Stimulated activated CD8-positive, alpha-beta memory T cell treated with anti-CD3 and anti-CD28 coated beads, Interleukin-2, amount 100 ng/mL, for 1 hour (primary cell): ENCODE results near the gene IL1RAPL2.

ENCODE experiments used
- DNase-seq, 2 donors: peaks; one replicate each; pipeline ENCODE4 v3.0.0-alpha.2; 2020; ENCODE audit warnings: low read depth in 2 of 2

Gene IL1RAPL2

DNA sequence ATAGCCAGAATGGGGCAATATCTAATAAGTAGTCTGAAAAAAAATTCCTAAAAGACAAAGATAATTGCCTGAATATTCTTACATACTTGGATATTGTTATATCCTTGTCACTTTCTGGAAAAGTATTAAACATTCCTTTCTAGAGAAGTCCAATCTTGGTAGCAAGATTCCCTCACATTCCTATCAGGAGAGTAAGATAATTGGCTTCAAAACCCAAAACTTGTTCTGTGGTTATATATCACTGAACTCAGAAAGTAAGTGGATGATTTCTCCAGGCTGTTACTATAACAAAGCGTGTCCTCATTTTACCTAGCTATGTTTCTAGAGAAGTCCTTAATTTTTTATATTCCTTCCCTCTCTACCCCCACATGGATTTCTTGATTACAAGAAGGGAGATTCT lies 700.5 kb downstream of the IL1RAPL2 start:
- no peak for DNase-seq

DNA sequence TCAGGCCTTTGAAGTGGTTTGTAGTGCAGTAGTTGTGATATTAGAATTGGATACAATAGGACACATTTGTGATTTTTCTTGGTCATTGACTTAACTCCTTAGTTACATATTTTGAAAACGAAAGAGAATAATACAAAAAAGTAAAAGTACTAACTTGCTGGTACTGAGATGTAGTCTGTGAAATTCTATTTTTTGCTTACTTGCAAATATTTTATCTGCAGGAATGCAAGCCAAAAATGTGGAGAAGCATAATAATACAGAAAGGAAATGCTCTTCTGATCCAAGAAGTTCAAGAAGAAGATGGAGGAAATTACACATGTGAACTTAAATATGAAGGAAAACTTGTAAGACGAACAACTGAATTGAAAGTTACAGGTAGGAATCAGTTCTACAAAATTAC lies 701.2 kb downstream of the IL1RAPL2 start:
- DNase-seq: no peak

- no peak for DNase-seq
These were observed 703.4 kb downstream of the IL1RAPL2 start for GRCh38 chrX:105269386-105269785.

DNA sequence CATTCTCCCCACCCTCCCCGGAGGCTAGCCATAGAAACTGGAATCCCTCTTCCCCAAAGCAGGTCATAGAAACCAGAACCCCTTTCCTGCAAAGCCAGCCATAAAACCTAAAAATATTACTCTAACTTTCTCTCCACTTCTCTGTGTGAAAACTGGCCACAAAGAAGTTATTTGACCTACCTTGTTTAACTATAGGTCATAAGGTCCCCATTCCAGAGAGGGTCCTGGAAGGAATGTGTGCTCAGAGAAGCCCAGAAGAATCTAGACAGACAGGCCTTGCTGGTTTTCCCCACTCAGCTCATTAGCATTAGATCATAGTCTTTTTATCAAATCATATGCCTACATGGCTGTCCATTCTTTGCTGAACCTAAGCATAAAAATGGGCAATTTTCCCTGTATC lies 707.3 kb downstream of the IL1RAPL2 start:
- no peak for DNase-seq

DNA sequence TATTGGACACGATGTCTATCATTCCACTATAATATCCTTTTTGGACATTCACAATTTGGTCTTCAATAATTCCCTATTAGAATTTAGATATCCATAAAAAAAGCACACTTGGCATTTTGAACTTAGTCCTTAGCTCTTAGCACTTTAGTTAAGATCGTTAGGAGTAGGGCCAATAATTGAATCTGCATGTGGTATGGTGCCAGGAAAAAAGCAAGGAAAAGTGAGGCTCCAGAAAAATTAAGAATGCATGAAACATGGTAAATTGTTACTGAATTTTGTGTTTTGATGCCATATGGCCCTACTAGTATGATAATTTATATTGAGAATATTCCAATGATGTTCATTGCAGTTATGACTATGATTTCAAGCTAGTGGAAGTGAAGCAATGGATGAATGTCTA lies 708.1 kb downstream of the IL1RAPL2 start:
- no peak for DNase-seq

DNA sequence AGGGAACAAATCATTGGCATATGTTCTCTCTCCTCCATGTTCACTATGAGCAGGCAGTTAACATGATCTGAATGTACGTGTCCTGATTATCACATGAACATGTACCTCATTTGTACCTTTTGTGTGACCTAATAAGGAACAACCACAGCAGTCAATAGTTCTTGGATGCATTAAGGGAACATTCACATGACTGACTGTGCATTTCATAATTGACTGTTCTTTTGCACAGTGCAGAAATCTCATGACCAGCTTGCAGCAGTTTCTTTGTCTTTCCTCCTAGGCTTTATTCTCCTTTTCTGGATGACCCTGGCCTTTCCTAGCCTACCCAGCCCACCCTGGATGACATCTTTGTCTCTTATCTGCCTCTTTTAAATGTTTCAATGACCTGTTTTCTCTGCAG lies 711.1 kb downstream of the IL1RAPL2 start:
- DNase-seq: no peak

GRCh38 chrX:105282077-105282476 lies 716.1 kb downstream of the IL1RAPL2 start:
- DNase-seq: no peak

DNA sequence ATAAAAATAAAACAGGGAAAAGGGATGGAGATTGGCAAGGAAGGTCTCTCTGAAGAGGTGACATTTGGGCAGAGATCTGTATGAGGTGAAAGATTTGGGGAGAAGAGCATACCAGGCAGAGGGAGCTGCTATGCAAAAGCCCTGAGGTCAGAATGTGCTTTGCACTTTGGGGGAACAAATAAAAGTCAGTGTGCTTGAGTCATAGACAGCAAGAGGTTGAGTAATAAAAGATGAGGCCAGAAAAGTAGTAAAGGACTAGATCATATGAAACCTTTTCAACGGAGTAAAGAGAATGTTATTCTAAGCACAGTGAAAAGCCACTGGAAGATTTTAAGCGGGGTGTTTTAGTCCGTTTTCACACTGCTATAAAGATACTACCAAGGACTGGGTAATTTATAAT lies 731.0 kb downstream of the IL1RAPL2 start:
- DNase-seq: no peak

DNA sequence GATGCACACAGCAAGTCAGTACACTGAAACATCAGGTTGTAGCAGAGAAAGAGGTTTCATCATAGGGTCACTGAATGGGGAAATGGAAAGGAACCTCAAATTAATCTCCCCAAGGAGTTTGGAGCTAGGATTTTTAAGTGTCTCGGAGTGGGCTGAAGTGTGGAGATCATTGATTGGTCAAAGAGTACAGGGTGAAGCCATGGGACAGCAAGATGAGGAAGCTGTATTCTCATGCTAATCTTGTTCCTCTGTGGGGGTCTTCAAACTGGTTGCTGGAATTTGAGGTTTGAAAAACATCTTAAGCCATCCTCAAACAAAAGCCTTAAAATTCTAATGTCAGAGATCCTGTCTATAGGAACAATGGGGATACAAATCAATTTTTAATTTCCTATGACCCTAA lies 733.3 kb downstream of the IL1RAPL2 start:
- DNase-seq: no peak

GRCh38 chrX:105302246-105302645 lies 736.2 kb downstream of the IL1RAPL2 start:
- no peak for DNase-seq

GRCh38 chrX:105307762-105308161 lies 741.8 kb downstream of the IL1RAPL2 start:
- DNase-seq: no peak

- no peak for DNase-seq
These were observed 747.6 kb downstream of the IL1RAPL2 start for GRCh38 chrX:105313596-105313995.

DNA sequence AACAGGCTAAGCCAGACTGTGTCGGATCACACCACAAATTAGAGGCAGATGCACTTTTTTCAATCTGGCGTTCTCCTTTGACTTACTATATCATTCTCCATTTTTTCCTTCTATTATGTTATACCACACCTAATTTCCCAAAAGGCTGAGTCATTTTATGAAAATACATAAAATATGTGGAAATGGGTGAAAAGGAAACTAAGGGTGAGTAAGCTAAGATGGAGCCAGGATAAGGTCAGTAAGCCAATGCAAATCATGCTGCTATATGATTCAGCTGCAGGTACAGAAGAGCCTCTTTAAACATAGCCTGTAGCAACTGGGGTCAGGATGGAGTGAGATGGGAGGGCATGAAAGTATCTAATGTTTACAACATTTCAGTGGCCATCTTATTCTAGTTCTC lies 748.5 kb downstream of the IL1RAPL2 start:
- no peak for DNase-seq

- DNase-seq: no peak
These were observed 749.2 kb downstream of the IL1RAPL2 start for GRCh38 chrX:105315248-105315647.

DNA sequence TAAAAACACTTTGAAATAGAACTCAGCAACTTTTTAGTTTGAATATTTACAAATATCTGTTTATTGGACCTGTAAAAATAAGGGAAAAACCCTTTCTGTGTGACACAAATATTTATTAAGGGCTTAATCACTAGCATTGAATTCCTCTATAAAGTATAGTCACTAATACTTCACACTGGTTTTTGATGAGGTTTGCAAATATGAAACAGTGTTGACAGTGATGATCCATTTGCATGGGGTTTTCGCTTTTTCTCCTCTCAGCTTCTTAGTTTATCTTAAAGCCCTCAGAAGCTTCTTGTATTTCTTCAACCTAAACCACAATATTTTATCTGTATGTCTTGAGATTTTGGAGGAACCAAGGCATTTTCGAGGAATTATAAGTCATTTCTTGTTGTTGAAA lies 751.1 kb downstream of the IL1RAPL2 start:
- DNase-seq: no peak

DNA sequence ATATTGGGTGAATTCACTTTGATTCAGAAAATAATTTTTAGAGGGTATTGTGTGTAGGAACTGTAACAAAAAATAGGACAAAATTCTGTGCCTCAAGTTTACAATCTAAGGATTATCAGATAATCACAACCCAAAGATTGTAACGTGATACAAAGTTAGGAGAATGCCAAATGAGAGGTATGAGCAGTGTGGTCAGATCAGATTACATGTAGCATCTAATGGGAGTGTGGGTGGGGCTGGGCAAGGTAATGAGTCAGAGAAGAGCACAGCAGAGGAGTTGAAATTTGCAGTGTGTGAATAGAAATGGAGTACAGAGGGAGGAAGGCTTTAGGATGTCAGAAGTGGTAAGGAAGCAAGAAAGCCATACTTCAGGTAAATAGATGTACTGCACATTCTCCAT lies 757.9 kb downstream of the IL1RAPL2 start:
- DNase-seq: no peak

DNA sequence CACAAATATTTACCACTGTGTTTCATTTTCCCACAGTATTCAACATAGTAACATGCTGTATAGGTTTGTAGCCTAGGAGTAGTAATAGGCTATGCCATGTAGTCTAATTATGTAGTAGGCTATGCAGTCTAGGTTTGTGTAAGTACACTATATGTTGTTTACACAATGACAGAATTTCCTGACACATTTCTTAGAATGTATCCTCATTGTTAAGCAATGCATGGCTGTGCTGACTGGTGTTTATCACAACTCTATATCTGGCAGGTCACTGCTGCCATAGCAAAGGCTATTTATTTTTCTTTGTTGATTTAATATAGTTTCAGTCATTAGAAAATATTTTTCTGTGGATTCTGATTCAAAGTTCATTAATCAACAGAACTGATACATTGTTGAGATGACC lies 762.8 kb downstream of the IL1RAPL2 start:
- no peak for DNase-seq

DNA sequence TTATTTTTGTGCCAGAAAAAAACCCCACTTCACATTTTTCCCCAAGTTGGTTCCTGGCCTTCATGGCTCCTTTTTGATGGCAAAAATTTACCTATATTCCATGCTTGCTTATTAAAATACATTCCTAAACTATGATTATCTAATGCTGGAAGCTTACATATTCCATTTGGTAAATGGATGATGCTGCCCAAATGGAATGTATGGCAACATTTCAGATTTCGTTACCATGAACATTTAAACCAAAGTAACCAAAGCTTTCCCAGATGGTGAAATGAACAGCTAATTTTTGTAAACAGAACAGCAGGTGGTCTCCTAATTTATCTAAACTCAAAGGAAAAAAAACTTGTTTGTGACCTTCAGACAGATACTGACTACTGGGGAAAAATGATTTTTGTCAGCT lies 765.2 kb downstream of the IL1RAPL2 start:
- DNase-seq: no peak

DNA sequence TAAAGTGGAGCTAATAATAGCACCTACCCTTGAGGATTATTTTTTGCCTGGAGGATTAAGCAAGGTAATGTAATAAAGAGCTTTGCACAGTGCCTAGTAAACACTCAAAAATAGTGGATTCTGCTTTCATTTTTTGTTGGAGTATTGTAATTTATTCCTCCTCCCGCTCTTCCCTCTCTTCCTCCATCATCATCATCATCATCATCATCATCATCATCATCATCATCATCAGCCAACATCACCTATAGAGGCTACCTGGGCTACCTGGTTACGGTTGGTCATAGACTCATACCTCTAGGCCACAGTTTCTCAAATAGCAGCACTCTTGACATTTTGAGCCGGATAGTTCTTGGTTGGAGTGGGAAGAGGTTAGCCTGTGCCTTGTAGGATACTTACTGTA lies 781.4 kb downstream of the IL1RAPL2 start:
- DNase-seq: no peak

GRCh38 chrX:105349476-105349875 lies 783.5 kb downstream of the IL1RAPL2 start:
- no peak for DNase-seq

DNA sequence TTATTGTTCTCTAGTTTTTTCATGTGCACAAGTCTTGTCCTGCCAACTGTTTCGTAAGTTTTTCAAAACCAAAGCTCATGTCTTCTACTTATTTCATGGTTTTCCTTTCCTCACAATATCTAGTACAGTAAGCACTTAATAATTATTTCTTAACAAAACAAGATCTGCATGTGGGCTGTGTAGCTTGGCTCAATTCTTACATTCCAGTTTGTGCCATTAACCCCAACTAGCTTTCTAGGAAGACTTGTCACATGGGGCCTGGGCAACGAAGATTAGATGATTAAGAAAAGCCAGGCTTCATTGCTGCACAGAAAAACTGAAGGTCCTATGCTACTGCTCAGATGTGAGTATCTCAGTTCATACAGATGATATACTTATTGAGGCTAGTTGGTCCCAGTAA lies 809.8 kb downstream of the IL1RAPL2 start:
- DNase-seq: no peak

- no peak for DNase-seq
These were observed 858.7 kb downstream of the IL1RAPL2 start for GRCh38 chrX:105424729-105425128.

- DNase-seq: no peak
These were observed 885.4 kb downstream of the IL1RAPL2 start for GRCh38 chrX:105451401-105451800.

DNA sequence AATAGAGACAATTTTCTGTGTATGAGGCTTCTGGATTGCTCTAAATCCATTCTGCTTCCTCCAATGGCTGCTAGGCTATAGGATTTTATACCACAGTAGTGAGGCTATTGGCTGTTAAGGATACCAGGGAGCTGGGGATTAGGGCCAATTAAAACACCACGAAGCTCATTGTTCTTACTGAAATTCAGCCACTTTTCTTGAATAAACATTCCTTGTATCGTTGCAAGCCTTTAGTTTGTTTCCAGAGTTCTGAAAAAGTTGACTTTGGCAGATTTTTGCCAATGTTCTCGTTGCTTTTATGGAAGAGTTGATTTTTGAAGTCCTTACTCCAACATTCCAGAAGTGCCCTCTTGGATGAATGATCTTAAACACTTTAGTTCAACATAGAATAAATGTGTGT lies 892.8 kb downstream of the IL1RAPL2 start:
- no peak for DNase-seq

DNA sequence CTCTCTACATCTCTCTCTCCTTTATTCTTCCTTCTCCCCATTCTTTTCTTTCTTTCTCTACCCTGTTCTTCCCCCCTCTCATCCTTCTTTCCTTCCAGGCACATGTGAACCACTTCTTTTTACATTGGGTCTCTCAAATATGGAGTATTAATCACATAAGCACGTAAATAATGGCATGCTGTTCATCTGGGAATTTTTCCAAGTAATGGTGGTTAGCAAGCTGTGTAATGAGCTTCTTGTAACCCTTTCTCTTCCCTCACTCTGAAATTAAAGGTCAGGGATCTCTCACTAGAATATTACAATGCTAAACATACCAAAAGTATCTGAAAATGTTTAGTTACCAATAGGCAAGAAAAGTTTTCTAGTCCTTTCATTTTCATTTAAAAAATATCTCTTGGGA lies 894.4 kb downstream of the IL1RAPL2 start:
- no peak for DNase-seq
